22Rv1 (cell line): ENCODE data around the gene TCF7L2.

Experiments
- ZFX ChIP-seq: fragments of 450-650 bp; IDR thresholded peaks from 2 replicates; pipeline ENCODE4 v1.6.1; 2017; ENCODE audit warnings: antibody characterized with exemption, borderline replicate concordance
- TF ChIP-seq, protein P1 (sequence below): fragments of 450-650 bp; IDR thresholded peaks from 2 replicates; pipeline ENCODE4 v1.5.1; 2017; ENCODE audit warnings: mild to moderate bottlenecking

DNA sequence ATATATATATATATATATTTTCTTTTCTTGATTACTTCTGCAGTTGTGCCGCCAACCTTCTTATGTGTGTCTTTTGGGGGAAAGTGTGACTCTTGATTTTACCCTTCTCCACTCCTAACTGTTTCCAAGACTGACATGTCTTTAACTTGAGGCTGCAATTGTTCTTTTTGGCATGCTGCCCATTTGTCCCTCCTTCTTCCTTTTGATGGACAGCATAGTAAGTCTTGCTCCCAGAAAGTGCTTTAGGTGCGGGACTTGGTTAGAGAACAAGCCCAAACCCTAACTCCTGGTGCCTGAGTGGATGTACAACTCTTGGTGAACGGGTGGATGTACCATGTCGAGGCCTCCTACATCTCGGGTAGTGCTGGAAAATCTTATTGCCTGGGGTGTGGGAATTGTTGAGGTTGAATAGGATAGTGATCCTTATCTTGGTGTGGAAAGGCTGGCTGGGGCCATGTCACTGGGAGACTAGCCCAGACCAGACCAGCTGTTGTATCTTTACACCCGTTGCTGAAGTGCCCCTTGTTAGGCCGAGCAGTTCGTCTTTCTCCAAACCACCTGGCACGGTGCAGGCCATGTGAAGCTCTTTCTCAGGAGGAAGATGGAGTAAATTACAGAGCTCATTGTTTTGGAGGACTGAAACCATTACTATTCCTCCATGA lies 16.3 kb downstream of the TCF7L2 start:
- TF ChIP-seq, protein P1, sequence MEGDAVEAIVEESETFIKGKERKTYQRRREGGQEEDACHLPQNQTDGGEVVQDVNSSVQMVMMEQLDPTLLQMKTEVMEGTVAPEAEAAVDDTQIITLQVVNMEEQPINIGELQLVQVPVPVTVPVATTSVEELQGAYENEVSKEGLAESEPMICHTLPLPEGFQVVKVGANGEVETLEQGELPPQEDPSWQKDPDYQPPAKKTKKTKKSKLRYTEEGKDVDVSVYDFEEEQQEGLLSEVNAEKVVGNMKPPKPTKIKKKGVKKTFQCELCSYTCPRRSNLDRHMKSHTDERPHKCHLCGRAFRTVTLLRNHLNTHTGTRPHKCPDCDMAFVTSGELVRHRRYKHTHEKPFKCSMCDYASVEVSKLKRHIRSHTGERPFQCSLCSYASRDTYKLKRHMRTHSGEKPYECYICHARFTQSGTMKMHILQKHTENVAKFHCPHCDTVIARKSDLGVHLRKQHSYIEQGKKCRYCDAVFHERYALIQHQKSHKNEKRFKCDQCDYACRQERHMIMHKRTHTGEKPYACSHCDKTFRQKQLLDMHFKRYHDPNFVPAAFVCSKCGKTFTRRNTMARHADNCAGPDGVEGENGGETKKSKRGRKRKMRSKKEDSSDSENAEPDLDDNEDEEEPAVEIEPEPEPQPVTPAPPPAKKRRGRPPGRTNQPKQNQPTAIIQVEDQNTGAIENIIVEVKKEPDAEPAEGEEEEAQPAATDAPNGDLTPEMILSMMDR = no peak
- TF ChIP-seq ZFX = no peak
